Common myeloid progenitor, CD34-positive (primary cell): ENCODE results near the gene STRIP2.

Experiments used
- CTCF ChIA-PET: fragments of 350-600 bp; sonication (Branson Sonifier 250); formaldehyde crosslinking; loops from one replicate; lab custom pipeline; 2021; ENCODE audit warnings: antibody characterized with exemption; lab: Charles Lee
- POLR2A ChIA-PET: fragments of 350-600 bp; sonication (Branson Sonifier 250); formaldehyde crosslinking; loops from one replicate; lab custom pipeline; 2021; ENCODE audit warnings: antibody characterized with exemption; lab: Charles Lee
- DNase-seq, 3 donors: peaks; one replicate each; pipeline versions ENCODE4 v3.0.0 to v3.0.0-alpha.2; 2013
- H3K27ac ChIP-seq, 2 experiments: 1 replicate in 1 of 2; 2 replicates in 1 of 2; pipeline ENCODE4 v1.7.0; 2013; ENCODE audit warnings: inconsistent platforms in 2 of 2, low read length in 2 of 2, mild to moderate bottlenecking in 2 of 2, low read depth in 1 of 2, moderate library complexity in 1 of 2; ENCODE audit not compliant: severe bottlenecking in 2 of 2, insufficient read depth in 1 of 2, poor library complexity in 1 of 2
- H3K27me3 ChIP-seq, 5 experiments: replicated peaks in 2 of 5; 1 replicate in 3 of 5; 2 replicates in 2 of 5; pipeline versions ENCODE4 v1.6.1 to v1.7.0; 2013; ENCODE audit warnings: low read length in 4 of 5, mild to moderate bottlenecking in 2 of 5, moderate library complexity in 2 of 5, inconsistent platforms in 1 of 5; ENCODE audit not compliant: insufficient read depth in 5 of 5, control insufficient read depth in 4 of 5
- H3K36me3 ChIP-seq, 4 experiments: 1 replicate in 2 of 4; 2 replicates in 2 of 4; pipeline versions ENCODE4 v1.6.1 to v1.7.0; 2013; ENCODE audit warnings: low read length in 3 of 4, control low read depth in 1 of 4, mild to moderate bottlenecking in 1 of 4; ENCODE audit not compliant: control insufficient read depth in 4 of 4, insufficient read depth in 4 of 4
- H3K4me1 ChIP-seq, 4 experiments: 1 replicate in 3 of 4; 2 replicates in 1 of 4; pipeline versions ENCODE4 v1.6.1 to v1.7.1; 2013; ENCODE audit warnings: low read length in 3 of 4, mild to moderate bottlenecking in 3 of 4, control low read depth in 1 of 4, inconsistent platforms in 1 of 4, moderate library complexity in 1 of 4; ENCODE audit not compliant: control insufficient read depth in 4 of 4, insufficient read depth in 4 of 4; ENCODE audit errors: control extremely low read depth in 1 of 4
- H3K4me3 ChIP-seq, 7 experiments: 1 replicate in 4 of 7; 2 replicates in 3 of 7; pipeline versions ENCODE4 v1.5.1 to v1.7.0; 2013; ENCODE audit warnings: mild to moderate bottlenecking in 7 of 7, low read length in 6 of 7, moderate library complexity in 6 of 7, inconsistent platforms in 2 of 7, low read depth in 2 of 7, control low read depth in 1 of 7; ENCODE audit not compliant: insufficient read depth in 4 of 7, control insufficient read depth in 1 of 7; ENCODE audit errors: extremely low read depth in 1 of 7
- H3K9me3 ChIP-seq, 5 experiments: 1 replicate in 4 of 5; 2 replicates in 1 of 5; pipeline versions ENCODE4 v1.6.1 to v1.7.1; 2013; ENCODE audit warnings: low read length in 4 of 5, mild to moderate bottlenecking in 2 of 5, inconsistent platforms in 1 of 5, low read depth in 1 of 5, moderate library complexity in 1 of 5; ENCODE audit not compliant: control insufficient read depth in 4 of 5, insufficient read depth in 2 of 5; ENCODE audit errors: control extremely low read depth in 1 of 5
- WGBS: methylation state at CpG from one replicate; pipeline ENCODE4 v1.1.5; 2013; ENCODE audit not compliant: insufficient coverage; 5-methylcytosine and 5-hydroxymethylcytosine counted together

The STRIP2 gene

GRCh38 chr7:129497156-129497555, 62.9 kb downstream of the STRIP2 start:
- CTCF ChIA-PET: no interaction called here
- no peaks in the 10 kb centered on the region for H3K27me3 ChIP-seq
- no peak overlapping the region for H3K27ac ChIP-seq
- H3K9me3 ChIP-seq: no peaks in the 10 kb centered on the region
- DNase-seq: no peak
- peaks cover 0 to 12% (median 6%) of the 10 kb centered on the region in 4 experiments for H3K4me1 ChIP-seq
- POLR2A ChIA-PET: interaction anchor here (1.2 kb wide), 1 partner anchor 323 kb away, joined by 4 read pairs; no protein-coding TSS in a partner anchor
- 96% methylated on average over 4 of the region's 4 CpGs for WGBS
- H3K36me3 ChIP-seq: no peaks in the 10 kb centered on the region
- H3K4me3 ChIP-seq: no peak overlapping the region

GRCh38 chr7:129498021-129498420, 63.8 kb downstream of the STRIP2 start:
- DNase-seq: no peak
- H3K27me3 ChIP-seq: peaks cover 0 to under 1% (median 0%) of the 10 kb centered on the region in 5 experiments
- POLR2A ChIA-PET: interaction anchor here (0.6 kb wide), 1 partner anchor 119 kb away, joined by 3 read pairs; no protein-coding TSS in a partner anchor
- H3K27ac ChIP-seq: no peak overlapping the region
- H3K4me1 ChIP-seq: peaks cover 0 to 20% (median 10%) of the 10 kb centered on the region in 4 experiments
- no peaks in the 10 kb centered on the region for H3K36me3 ChIP-seq
- CTCF ChIA-PET: no interaction called here
- no peaks in the 10 kb centered on the region for H3K9me3 ChIP-seq
- 100% methylated on average over 1 of the region's 1 CpG for WGBS
- H3K4me3 ChIP-seq: no peak overlapping the region

- H3K27ac ChIP-seq: no peak overlapping the region
- peaks cover 0 to 17% (median 14%) of the 10 kb centered on the region in 4 experiments for H3K4me1 ChIP-seq
- no peaks in the 10 kb centered on the region for H3K36me3 ChIP-seq
- ChIA-PET CTCF (interaction anchor here (0.8 to 2.7 kb wide), 4 partner anchors 15 to 107 kb away, joined by 3 to 7 read pairs (median 4); no protein-coding TSS in a partner anchor), POLR2A (no interaction called here)
- H3K9me3 ChIP-seq: no peaks in the 10 kb centered on the region
- H3K4me3 ChIP-seq: no peak overlapping the region
- H3K27me3 ChIP-seq: peaks cover 0 to 2% (median 0%) of the 10 kb centered on the region in 5 experiments
- DNase-seq: peak in 2 of 3 donors; percentile 39 to 44
- WGBS: 93% methylated on average over 2 of the region's 6 CpGs
Measured at GRCh38 chr7:129499999-129500398, 65.8 kb downstream of the STRIP2 start.

- H3K27me3 ChIP-seq: peaks cover 0 to 2% (median 0%) of the 10 kb centered on the region in 5 experiments
- peak; percentile 86 to 95 (median 95) for DNase-seq
- peaks cover 0 to 16% (median 11%) of the 10 kb centered on the region in 4 experiments for H3K4me1 ChIP-seq
- ChIA-PET POLR2A (interaction anchor here (0.9 kb wide), 1 partner anchor 108 kb away, joined by 3 read pairs; no protein-coding TSS in a partner anchor), CTCF (interaction anchor here (1.0 to 1.4 kb wide), 2 partner anchors 31 to 105 kb away, joined by 3 to 4 read pairs; no protein-coding TSS in a partner anchor)
- H3K9me3 ChIP-seq: no peaks in the 10 kb centered on the region
- H3K36me3 ChIP-seq: no peaks in the 10 kb centered on the region
- WGBS: 8% methylated on average over 47 of the region's 89 CpGs
- no peak within 1 kb of the TSS for H3K27ac ChIP-seq
- H3K4me3 ChIP-seq: peak within 1 kb of the TSS; percentile 56 to 85 (median 68)
Measured at GRCh38 chr7:129501760-129502707, 67.8 kb downstream of the STRIP2 start, which contains the start of gene SMKR1. SMKR1 (plus strand) TSS chr7:129502531; CDS start chr7:129502825, 294 bp downstream.

- Histone ChIP-seq H3K4me3 (peak overlapping the region; percentile 51 to 85 (median 68)), H3K27ac (no peak overlapping the region), H3K4me1 (peaks cover 0 to 16% (median 11%) of the 10 kb centered on the region in 4 experiments), H3K27me3 (peaks cover 0 to 2% (median 0%) of the 10 kb centered on the region in 5 experiments), H3K9me3 (no peaks in the 10 kb centered on the region), H3K36me3 (no peaks in the 10 kb centered on the region)
- peak in 2 of 3 donors; percentile 23 to 37 for DNase-seq
- WGBS: 21% methylated on average over 47 of the region's 58 CpGs
- ChIA-PET POLR2A (interaction anchor here (0.9 kb wide), 1 partner anchor 107 kb away, joined by 3 read pairs; no protein-coding TSS in a partner anchor), CTCF (interaction anchor here (1.0 to 1.4 kb wide), 3 partner anchors 71 to 423 kb away, joined by 3 to 4 read pairs (median 3); no protein-coding TSS in a partner anchor)
Measured at GRCh38 chr7:129502708-129503685, 68.8 kb downstream of the STRIP2 start.

- H3K4me1 ChIP-seq: peaks cover 0 to 16% (median 11%) of the 10 kb centered on the region in 4 experiments
- no peaks in the 10 kb centered on the region for H3K36me3 ChIP-seq
- ChIA-PET POLR2A (no interaction called here), CTCF (interaction anchor here (1.0 to 1.1 kb wide), 2 partner anchors 70 to 423 kb away, joined by 3 to 4 read pairs; no protein-coding TSS in a partner anchor)
- no peak overlapping the region for H3K27ac ChIP-seq
- WGBS: 93% methylated on average over 7 of the region's 8 CpGs
- no peak for DNase-seq
- H3K4me3 ChIP-seq: no peak overlapping the region
- peaks cover 0 to 2% (median 0%) of the 10 kb centered on the region in 5 experiments for H3K27me3 ChIP-seq
- no peaks in the 10 kb centered on the region for H3K9me3 ChIP-seq
Measured at GRCh38 chr7:129503725-129504124, 69.5 kb downstream of the STRIP2 start.
